ENCODE results near the gene ZGPAT. TPM values are rescaled to one million over a fixed set of nuclear protein-coding genes. Genes with fewer than 3 reads are reported as not detected.

The ZGPAT gene
- total RNA-seq, 2 experiments from 2014 or later, result 22.4 to 22.5 TPM

GRCh38 chr20:63766695-63767426 lies 59.0 kb downstream of the ZGPAT start:
- CTCF ChIA-PET, result no interaction called here
- H3K36me3 Mint-ChIP-seq (ENCODE audit: low read depth), result no peaks in the 10 kb centered on the region

GRCh38 chr20:63767456-63767855 lies 59.6 kb downstream of the ZGPAT start:
- DNase-seq (no peak), ATAC-seq (no peak)
- intact Hi-C loops (cut with micrococcal nuclease), result no loop called here
- Mint-ChIP-seq H3K27ac (no peak overlapping the region), H3K4me3 (no peak overlapping the region), H3K4me1 (ENCODE audit: low read depth) (no peaks in the 10 kb centered on the region), H3K9me3 (no peaks in the 10 kb centered on the region), H3K27me3 (no peaks in the 10 kb centered on the region), H3K36me3 (ENCODE audit: low read depth) (no peaks in the 10 kb centered on the region)
- TF ChIP-seq, protein P1, sequence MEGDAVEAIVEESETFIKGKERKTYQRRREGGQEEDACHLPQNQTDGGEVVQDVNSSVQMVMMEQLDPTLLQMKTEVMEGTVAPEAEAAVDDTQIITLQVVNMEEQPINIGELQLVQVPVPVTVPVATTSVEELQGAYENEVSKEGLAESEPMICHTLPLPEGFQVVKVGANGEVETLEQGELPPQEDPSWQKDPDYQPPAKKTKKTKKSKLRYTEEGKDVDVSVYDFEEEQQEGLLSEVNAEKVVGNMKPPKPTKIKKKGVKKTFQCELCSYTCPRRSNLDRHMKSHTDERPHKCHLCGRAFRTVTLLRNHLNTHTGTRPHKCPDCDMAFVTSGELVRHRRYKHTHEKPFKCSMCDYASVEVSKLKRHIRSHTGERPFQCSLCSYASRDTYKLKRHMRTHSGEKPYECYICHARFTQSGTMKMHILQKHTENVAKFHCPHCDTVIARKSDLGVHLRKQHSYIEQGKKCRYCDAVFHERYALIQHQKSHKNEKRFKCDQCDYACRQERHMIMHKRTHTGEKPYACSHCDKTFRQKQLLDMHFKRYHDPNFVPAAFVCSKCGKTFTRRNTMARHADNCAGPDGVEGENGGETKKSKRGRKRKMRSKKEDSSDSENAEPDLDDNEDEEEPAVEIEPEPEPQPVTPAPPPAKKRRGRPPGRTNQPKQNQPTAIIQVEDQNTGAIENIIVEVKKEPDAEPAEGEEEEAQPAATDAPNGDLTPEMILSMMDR (IDR thresholded peaks at IDR 0.05), result no peak
- CTCF ChIA-PET, result no interaction called here
- POLR2A ChIA-PET, result no interaction called here

More at GRCh38 chr20:63766695-63767426, 59.0 kb downstream of the ZGPAT start:
- TF ChIP-seq, protein P1 (IDR thresholded peaks at IDR 0.05), result no peak
- DNase-seq (no peak), ATAC-seq (no peak)
- Mint-ChIP-seq H3K4me3 (no peak overlapping the region), H3K27me3 (no peaks in the 10 kb centered on the region), H3K4me1 (ENCODE audit: low read depth) (no peaks in the 10 kb centered on the region), H3K27ac (no peak overlapping the region), H3K9me3 (no peaks in the 10 kb centered on the region)
- POLR2A ChIA-PET, result no interaction called here
- intact Hi-C loops (cut with micrococcal nuclease), result no loop called here

DNA sequence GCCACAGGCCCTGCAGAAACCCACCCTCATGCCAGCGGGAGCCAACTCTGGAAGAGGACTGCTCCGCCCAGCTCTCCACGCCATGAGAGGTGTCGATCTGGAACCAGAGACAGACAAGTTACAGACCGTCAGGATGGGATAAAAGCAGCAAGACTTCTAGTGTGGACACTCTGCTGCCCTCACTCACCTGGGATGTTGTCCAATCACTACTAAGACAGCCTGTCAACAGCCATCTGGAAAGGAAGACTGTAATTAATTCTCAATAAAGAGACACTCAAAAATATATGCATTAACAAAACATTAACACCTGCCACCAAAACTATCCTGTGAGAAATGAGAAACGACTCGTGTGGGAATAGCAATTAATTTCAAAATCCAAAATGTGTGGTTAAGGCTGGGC lies 60.0 kb downstream of the ZGPAT start:
- Mint-ChIP-seq H3K4me1 (ENCODE audit: low read depth) (no peaks in the 10 kb centered on the region), H3K27ac (no peak overlapping the region), H3K36me3 (ENCODE audit: low read depth) (no peaks in the 10 kb centered on the region), H3K4me3 (no peak overlapping the region), H3K27me3 (no peaks in the 10 kb centered on the region), H3K9me3 (no peaks in the 10 kb centered on the region)
- TF ChIP-seq, protein P1 (IDR thresholded peaks at IDR 0.05), result no peak
- CTCF ChIA-PET, result interaction anchor here (0.9 kb wide), 1 partner anchor 9 kb away, joined by 3 read pairs; no protein-coding TSS in a partner anchor
- DNase-seq (no peak), ATAC-seq (no peak)
- intact Hi-C loops (cut with micrococcal nuclease), result no loop called here
- POLR2A ChIA-PET, result no interaction called here

DNA sequence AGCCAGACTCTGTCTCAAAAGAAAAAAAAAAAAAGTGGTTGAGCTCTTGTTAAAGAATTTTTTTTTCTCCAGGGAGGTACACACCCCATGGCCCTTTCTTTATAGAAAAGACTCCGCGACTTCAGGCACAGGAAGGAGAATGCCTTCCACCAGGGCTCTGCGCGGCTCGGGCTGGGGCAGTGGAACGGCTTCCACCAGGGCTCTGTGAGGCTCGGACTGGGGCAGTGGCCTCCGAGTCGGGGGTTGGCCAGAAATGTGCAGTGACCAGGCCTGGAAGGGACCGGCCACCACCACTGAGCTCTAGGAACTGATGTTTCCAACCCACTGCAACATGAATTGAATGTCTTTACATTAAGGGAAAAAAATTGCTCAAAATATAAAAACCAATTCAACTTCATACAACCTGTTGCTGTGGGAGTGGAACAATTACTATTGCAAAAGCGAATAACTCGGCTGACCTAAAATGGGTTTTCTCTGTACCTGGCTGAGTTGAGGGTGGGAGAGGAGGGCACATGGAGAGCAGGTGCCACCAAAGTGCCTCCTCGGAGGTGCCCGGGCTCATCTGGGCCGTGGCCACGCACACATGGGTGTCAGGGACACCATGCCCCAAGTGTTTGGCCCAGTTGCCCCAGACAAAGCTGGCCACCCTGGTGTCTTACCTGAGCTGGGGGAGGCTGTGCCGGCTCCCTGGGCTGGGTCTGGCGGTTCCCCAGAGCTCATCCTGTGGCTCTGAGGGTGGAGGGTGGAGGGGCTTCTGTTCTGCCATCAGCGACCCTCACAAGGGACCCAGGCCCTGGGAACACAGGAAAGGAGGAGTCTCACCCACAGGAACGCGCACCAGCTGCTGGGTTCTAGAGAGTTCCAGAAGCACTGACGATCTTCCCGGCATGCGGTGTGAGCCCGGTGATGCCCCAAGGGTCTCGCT lies 61.0 kb downstream of the ZGPAT start:
- DNase-seq (no peak), ATAC-seq (no peak)
- no peak overlapping the region for H3K27ac Mint-ChIP-seq
- TF ChIP-seq, protein P1 (IDR thresholded peaks at IDR 0.05), result no peak
- H3K4me3 Mint-ChIP-seq, result no peak overlapping the region
- ChIA-PET POLR2A (interaction anchor here (0.9 kb wide), 1 partner anchor 31 kb away, joined by 3 read pairs; no protein-coding TSS in a partner anchor), CTCF (interaction anchor here (0.9 to 2.0 kb wide), 2 partner anchors 10 to 17 kb away, joined by 3 to 7 read pairs; no protein-coding TSS in a partner anchor)
- no peaks in the 10 kb centered on the region for H3K4me1 Mint-ChIP-seq (ENCODE audit: low read depth)
- H3K36me3 Mint-ChIP-seq (ENCODE audit: low read depth), result no peaks in the 10 kb centered on the region
- H3K9me3 Mint-ChIP-seq, result no peaks in the 10 kb centered on the region
- intact Hi-C loops (cut with micrococcal nuclease), result no loop called here
- no peaks in the 10 kb centered on the region for H3K27me3 Mint-ChIP-seq

All from activated CD8-positive, alpha-beta T cell treated with anti-CD3 and anti-CD28 coated beads for 36 hours (primary cell).